Right atrium auricular region (tissue), 2 donors: ENCODE results near the gene MCRIP1. TPM values are rescaled to one million over a fixed set of nuclear protein-coding genes. Genes with fewer than 3 reads are reported as not detected.

Experiments
- DNase-seq: peaks from one replicate; pipeline ENCODE4 v3.0.0-alpha.2; 2019; ENCODE audit warnings: low spot score
- H3K27ac ChIP-seq, 2 donors: fragments of 200-600 bp; sonication (generic); 1 replicate in 1 of 2; 2 replicates in 1 of 2; pipeline ENCODE4 v1.5.1; 2016 to 2019
- H3K27me3 ChIP-seq, 2 donors: fragments of 200-600 bp; sonication (generic); one replicate each; pipeline versions ENCODE4 v1.5.1 to v1.6.0; 2017 to 2019
- H3K36me3 ChIP-seq: fragments of 200-600 bp; sonication (generic); one replicate; pipeline ENCODE4 v1.5.1; 2016
- H3K4me1 ChIP-seq, 2 donors: fragments of 200-600 bp; sonication (generic); one replicate each; pipeline versions ENCODE4 v1.5.1 to v1.6.0; 2017 to 2019
- H3K4me3 ChIP-seq, 2 donors: fragments of 200-600 bp; sonication (generic); 1 replicate in 1 of 2; 2 replicates in 1 of 2; pipeline ENCODE4 v1.5.1; 2017 to 2019; ENCODE audit warnings: mild to moderate bottlenecking in 1 of 2, moderate library complexity in 1 of 2
- H3K9me3 ChIP-seq, 2 donors: fragments of 200-600 bp; sonication (generic); one replicate each; pipeline ENCODE4 v1.5.1; 2019
- CTCF ChIP-seq, 2 donors: fragments of 200-600 bp; sonication (generic); IDR thresholded peaks; one replicate each; pipeline ENCODE4 v1.5.1; 2019; ENCODE audit warnings: antibody characterized with exemption in 2 of 2
- total RNA-seq, 2 donors: library from RNA; depleted of rRNA; stranded (reverse); fragments of >200 nt; gene quantifications; one replicate each; pipeline ENCODE4 v1.1.0, GENCODE V29; 2016

Gene MCRIP1
- total RNA-seq, 2 donors from 2014 or later = 91.3 to 108 TPM

- no peak for TF ChIP-seq CTCF (IDR thresholded peaks at IDR 0.05)
- Histone ChIP-seq H3K27me3 (no peaks in the 10 kb centered on the region), H3K9me3 (no peaks in the 10 kb centered on the region), H3K27ac (peak within 1 kb of the TSS; percentile 93 to 95), H3K36me3 (peaks cover 26% of the 10 kb centered on the region), H3K4me1 (peaks cover 0 to 56% of the 10 kb centered on the region in 2 donors), H3K4me3 (peak within 1 kb of the TSS; percentile 63 to 81)
- DNase-seq = no peak
Measured at GRCh38 chr17:81870981-81871386, 37.9 kb upstream of the MCRIP1 start, which contains the start of gene ARHGDIA. TSS of gene ARHGDIA (minus strand) at chr17:81871337. CDS start at chr17:81869930, 1,407 bp downstream.

DNA sequence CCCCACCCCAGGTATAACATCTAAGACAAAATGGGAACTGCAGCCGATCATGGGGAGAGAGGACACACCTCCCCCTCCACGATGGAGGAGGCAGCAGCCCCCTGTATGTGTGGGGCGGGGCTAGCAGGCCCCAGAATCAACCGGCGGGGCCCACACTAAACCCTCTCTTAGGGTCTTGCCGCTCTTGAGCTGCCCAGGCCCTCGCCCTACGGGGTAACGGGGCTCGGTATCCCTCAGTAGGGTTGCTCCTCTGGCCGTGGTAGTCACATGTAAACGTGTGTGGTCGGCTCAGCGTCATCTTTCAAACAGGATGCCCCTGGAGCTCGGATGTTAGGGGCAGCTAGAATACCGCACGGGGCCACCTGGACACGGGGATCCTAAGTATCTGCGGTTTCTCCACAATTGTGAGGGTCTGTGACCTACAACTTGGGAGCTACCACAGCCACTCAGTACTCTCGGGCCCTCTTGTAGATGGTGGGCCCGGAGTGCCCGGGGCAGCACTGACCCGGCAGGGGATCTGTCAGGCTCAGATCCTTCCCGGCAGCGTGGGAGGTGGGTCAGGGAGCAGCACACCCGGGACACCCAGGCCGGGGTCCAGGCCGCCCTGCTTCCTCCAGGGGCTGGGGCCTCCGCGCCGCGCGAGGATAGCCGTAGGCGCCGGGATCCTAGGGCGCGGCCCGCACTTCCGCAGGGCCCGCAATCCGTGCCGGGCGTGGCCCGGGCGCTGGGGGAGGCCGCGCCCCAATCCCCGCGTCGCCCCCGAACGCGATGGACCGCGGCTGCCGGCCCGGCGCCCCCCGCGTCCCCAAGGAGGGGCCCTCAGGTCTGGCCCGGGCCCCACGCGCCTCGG, 37.3 kb upstream of the MCRIP1 start:
- TF ChIP-seq CTCF (IDR thresholded peaks at IDR 0.05) = no peak
- Histone ChIP-seq H3K4me1 (peaks cover 0 to 60% of the 10 kb centered on the region in 2 donors), H3K36me3 (peaks cover 26% of the 10 kb centered on the region), H3K27ac (peak overlapping the region; percentile 93 to 95), H3K4me3 (peak overlapping the region; percentile 63 to 81), H3K9me3 (no peaks in the 10 kb centered on the region), H3K27me3 (no peaks in the 10 kb centered on the region)
- no peak for DNase-seq

- Histone ChIP-seq H3K27ac (peak overlapping the region; percentile 93 to 95), H3K9me3 (no peaks in the 10 kb centered on the region), H3K36me3 (peaks cover 26% of the 10 kb centered on the region), H3K4me1 (peaks cover 0 to 60% of the 10 kb centered on the region in 2 donors), H3K4me3 (peak overlapping the region; percentile 63 to 81), H3K27me3 (no peaks in the 10 kb centered on the region)
- peak; percentile 92 to 93 for TF ChIP-seq CTCF (IDR thresholded peaks at IDR 0.05)
- no peak for DNase-seq
Measured at GRCh38 chr17:81869221-81870130, 36.4 kb upstream of the MCRIP1 start.

- H3K9me3 ChIP-seq = no peaks in the 10 kb centered on the region
- peak overlapping the region in 1 of 2 donors; percentile 81 for H3K4me3 ChIP-seq
- H3K27ac ChIP-seq = peak overlapping the region; percentile 93 to 95
- peaks cover 0 to 60% of the 10 kb centered on the region in 2 donors for H3K4me1 ChIP-seq
- peaks cover 26% of the 10 kb centered on the region for H3K36me3 ChIP-seq
- DNase-seq = no peak
- H3K27me3 ChIP-seq = no peaks in the 10 kb centered on the region
- no peak for TF ChIP-seq CTCF (IDR thresholded peaks at IDR 0.05)
Measured at GRCh38 chr17:81868674-81869220, 35.7 kb upstream of the MCRIP1 start.

- Histone ChIP-seq H3K36me3 (peaks cover 26% of the 10 kb centered on the region), H3K27me3 (no peaks in the 10 kb centered on the region), H3K27ac (peak overlapping the region; percentile 93 to 95), H3K4me1 (peaks cover 0 to 60% of the 10 kb centered on the region in 2 donors), H3K4me3 (no peak overlapping the region), H3K9me3 (no peaks in the 10 kb centered on the region)
- DNase-seq = no peak
- no peak for TF ChIP-seq CTCF (IDR thresholded peaks at IDR 0.05)
Measured at GRCh38 chr17:81867991-81868673, 35.0 kb upstream of the MCRIP1 start.
